Measurements from ENCODE around the gene PNKP. TPM values are rescaled to one million over a fixed set of nuclear protein-coding genes. Genes with fewer than 3 reads are reported as not detected.

Gene PNKP
- total RNA-seq, 2 donors from 2014 or later = 53.7 to 137 TPM

GRCh38 chr19:49812452-49812996 is 54.9 kb downstream of the PNKP start:
- no peak for TF ChIP-seq CTCF (IDR thresholded peaks at IDR 0.05)
- intact Hi-C loops (cut with DNase I) = loop anchor here (10.0 kb wide), 1 partner anchor 52 kb away; the partner anchor contains the start of gene PNKP
- Histone ChIP-seq H3K27me3 (no peaks in the 10 kb centered on the region), H3K9me3 (no peaks in the 10 kb centered on the region), H3K4me1 (no peaks in the 10 kb centered on the region), H3K27ac (peak overlapping the region; percentile 76), H3K36me3 (no peaks in the 10 kb centered on the region), H3K4me3 (peak overlapping the region; percentile 63), H3K9ac (ENCODE audit: low read depth in 2 of 2, low read length in 2 of 2) (peak overlapping the region; percentile 45 to 79)
- no peak for DNase-seq

GRCh38 chr19:49811328-49811727 is 56.0 kb downstream of the PNKP start:
- H3K27ac ChIP-seq = no peak overlapping the region
- H3K27me3 ChIP-seq = no peaks in the 10 kb centered on the region
- no peak overlapping the region for H3K4me3 ChIP-seq
- H3K9me3 ChIP-seq = no peaks in the 10 kb centered on the region
- no peak for DNase-seq
- no peak for TF ChIP-seq CTCF (IDR thresholded peaks at IDR 0.05)
- no peak overlapping the region for H3K9ac ChIP-seq (ENCODE audit: low read depth in 2 of 2, low read length in 2 of 2)
- H3K4me1 ChIP-seq = no peaks in the 10 kb centered on the region
- H3K36me3 ChIP-seq = no peaks in the 10 kb centered on the region
- intact Hi-C loops (cut with DNase I) = loop anchor here (10.0 kb wide), 1 partner anchor 53 kb away; the partner anchor contains the start of gene PNKP

Small RNA genes within 50 kb of the gene (microRNA-seq; reads per million reads assigned to microRNA genes)
- gene MIR4749 = 2.8 reads per million
- gene MIR4750 = not detected
- gene MIR6800 = not detected

Other genes starting within 250 kb of the PNKP start
- 10 to 100 TPM; 45.7 to 62.2 TPM for gene RRAS, start 227.4 kb downstream of the PNKP start, total RNA-seq
- 10 to 100 TPM; 54.2 to 85.7 TPM for gene SCAF1, start 225.4 kb downstream of the PNKP start, total RNA-seq
- gene IRF3, start 201.7 kb downstream of the PNKP start, total RNA-seq = 100 to 1,000 TPM in 1 of 2 donors, 10 to 100 TPM in 1; 62.9 to 190 TPM
- 10 to 100 TPM; 17.4 to 60.9 TPM for gene BCL2L12, start 201.6 kb downstream of the PNKP start, total RNA-seq
- gene PRMT1, start 190.3 kb downstream of the PNKP start, total RNA-seq = 100 to 1,000 TPM in 1 of 2 donors, 10 to 100 TPM in 1; 81.3 to 177 TPM
- gene ADM5, start 178.0 kb downstream of the PNKP start, total RNA-seq = 1 to 10 TPM in 1 of 2 donors, under 1 TPM in 1; 0.24 to 2.0 TPM
- 1 to 10 TPM; 1.2 to 2.0 TPM for gene CPT1C, start 176.5 kb downstream of the PNKP start, total RNA-seq
- not detected for gene TSKS, start 104.3 kb downstream of the PNKP start, total RNA-seq
- gene AP2A1, start 100.6 kb downstream of the PNKP start, total RNA-seq = 10 to 100 TPM; 80.0 to 92.1 TPM
- gene FUZ, start 54.3 kb downstream of the PNKP start, total RNA-seq = 10 to 100 TPM in 1 of 2 donors, 1 to 10 TPM in 1; 7.4 to 14.9 TPM
- 10 to 100 TPM; 46.1 to 77.2 TPM for gene MED25, start 49.3 kb downstream of the PNKP start, total RNA-seq
- 100 to 1,000 TPM; 109 to 128 TPM for gene PTOV1, start 16.4 kb downstream of the PNKP start, total RNA-seq
- 10 to 100 TPM; 32.7 to 74.9 TPM for gene AKT1S1, start 9.8 kb upstream of the PNKP start, total RNA-seq
- 10 to 100 TPM; 29.4 to 33.7 TPM for gene TBC1D17, start 10.1 kb upstream of the PNKP start, total RNA-seq
- gene IL4I1, start 29.3 kb upstream of the PNKP start, total RNA-seq = 1 to 10 TPM; 1.0 to 2.4 TPM
- gene ATF5, start 61.6 kb upstream of the PNKP start, total RNA-seq = 10 to 100 TPM; 16.7 to 24.7 TPM
- gene NUP62, start 61.9 kb upstream of the PNKP start, total RNA-seq = 10 to 100 TPM; 34.8 to 59.8 TPM
- under 1 TPM; 0.32 to 0.45 TPM for gene SIGLEC11, start 93.6 kb upstream of the PNKP start, total RNA-seq
- 10 to 100 TPM; 50.0 to 77.7 TPM for gene VRK3, start 157.8 kb upstream of the PNKP start, total RNA-seq
- gene ZNF473, start 158.4 kb upstream of the PNKP start, total RNA-seq = 1 to 10 TPM; 5.9 to 7.6 TPM